AG08396 (cell line): ENCODE data around the gene PNPLA7.
"Not testable (repeated sequence)": the region's sequence is repeated elsewhere in the genome, so short reads cannot be mapped to it uniquely, and the experiment has no call there.

Experiments
- DNase-seq: peaks from one replicate; pipeline ENCODE4 v3.0.0; 2012; ENCODE audit warnings: low spot score, mixed read lengths

PNPLA7 gene

GRCh38 chr9:137460363-137461315 lies 89.6 kb downstream of the PNPLA7 start:
- no peak for DNase-seq

GRCh38 chr9:137459601-137460362 lies 90.4 kb downstream of the PNPLA7 start:
- no peak for DNase-seq

- peak; percentile 100 for DNase-seq
These were observed 91.0 kb downstream of the PNPLA7 start, which contains the start of gene NSMF for GRCh38 chr9:137459152-137459600. NSMF (minus strand) TSS chr9:137459334; CDS start chr9:137459102, 232 bp downstream.

GRCh38 chr9:137458194-137459151 lies 91.7 kb downstream of the PNPLA7 start:
- DNase-seq, result no peak

- DNase-seq, result no peak
These were observed 92.6 kb downstream of the PNPLA7 start for GRCh38 chr9:137457406-137458193.

- no peak for DNase-seq
These were observed 93.3 kb downstream of the PNPLA7 start for GRCh38 chr9:137456864-137457405.

- no peak for DNase-seq
These were observed 93.9 kb downstream of the PNPLA7 start for GRCh38 chr9:137456061-137456863.

GRCh38 chr9:137455359-137455991 lies 94.7 kb downstream of the PNPLA7 start:
- DNase-seq, result no peak

- no peak for DNase-seq
These were observed 95.4 kb downstream of the PNPLA7 start for GRCh38 chr9:137454597-137455358.

- DNase-seq, result no peak
These were observed 96.0 kb downstream of the PNPLA7 start for GRCh38 chr9:137454145-137454596.

GRCh38 chr9:137453643-137454081 lies 96.5 kb downstream of the PNPLA7 start:
- peak; percentile 88 for DNase-seq

GRCh38 chr9:137452761-137453642 lies 97.2 kb downstream of the PNPLA7 start:
- no peak for DNase-seq

- no peak for DNase-seq
These were observed 98.0 kb downstream of the PNPLA7 start for GRCh38 chr9:137452006-137452760.

GRCh38 chr9:137451264-137452005 lies 98.8 kb downstream of the PNPLA7 start:
- not testable (repeated sequence) for DNase-seq

- DNase-seq, result not testable (repeated sequence)
These were observed 99.5 kb downstream of the PNPLA7 start for GRCh38 chr9:137450539-137451222.
